Glomerular endothelial cell (primary cell): ENCODE data around the gene TMEM63A. TPM values are rescaled to one million over a fixed set of nuclear protein-coding genes. Genes with fewer than 3 reads are reported as not detected.

ENCODE experiments used
- DNase-seq: peaks from one replicate; pipeline ENCODE4 v3.0.0-alpha.2; 2011; ENCODE audit warnings: low read depth, low spot score; ENCODE audit errors: extremely low read depth
- total RNA-seq: library from RNA; depleted of rRNA; stranded (reverse); fragments of >200 nt; gene quantifications from 2 replicates; pipeline ENCODE4 v1.2.3, GENCODE V29; 2015

TMEM63A gene
- total RNA-seq, 1 donor from 2014 or later: 29.7 TPM

GRCh38 chr1:225887030-225887314 is 4.8 kb upstream of the TMEM63A start:
- no peak for DNase-seq

- no peak for DNase-seq
These were observed 4.2 kb upstream of the TMEM63A start for GRCh38 chr1:225886159-225887029.

- DNase-seq: no peak
These were observed 3.2 kb upstream of the TMEM63A start for GRCh38 chr1:225885336-225885735.

- no peak for DNase-seq
These were observed 1.6 kb upstream of the TMEM63A start for GRCh38 chr1:225883616-225884265.

GRCh38 chr1:225882694-225883615 is 775 bp upstream of the TMEM63A start:
- DNase-seq: no peak

- DNase-seq: no peak
These were observed 860 bp downstream of the TMEM63A start for GRCh38 chr1:225881081-225881958.

GRCh38 chr1:225880636-225881035 is 1.5 kb downstream of the TMEM63A start:
- no peak for DNase-seq

GRCh38 chr1:225880222-225880588 is 2.0 kb downstream of the TMEM63A start:
- no peak for DNase-seq

- DNase-seq: no peak
These were observed 2.5 kb downstream of the TMEM63A start for GRCh38 chr1:225879521-225880221.

GRCh38 chr1:225878282-225878681 is 3.9 kb downstream of the TMEM63A start:
- no peak for DNase-seq

GRCh38 chr1:225877580-225877979 is 4.6 kb downstream of the TMEM63A start:
- DNase-seq: no peak

- no peak for DNase-seq
These were observed 5.2 kb downstream of the TMEM63A start for GRCh38 chr1:225876900-225877510.

GRCh38 chr1:225875044-225875815 is 7.0 kb downstream of the TMEM63A start:
- no peak for DNase-seq

GRCh38 chr1:225874431-225874830 is 7.7 kb downstream of the TMEM63A start:
- no peak for DNase-seq

GRCh38 chr1:225873281-225873850 is 8.8 kb downstream of the TMEM63A start:
- no peak for DNase-seq

GRCh38 chr1:225872075-225872430 is 10.1 kb downstream of the TMEM63A start:
- DNase-seq: no peak

- no peak for DNase-seq
These were observed 10.7 kb downstream of the TMEM63A start for GRCh38 chr1:225871359-225872074.

- DNase-seq: no peak
These were observed 11.3 kb downstream of the TMEM63A start for GRCh38 chr1:225870911-225871310.
